HG03066 (cell line): ENCODE measurements around the gene ZP3.
A peak's percentile ranks its signal among the peaks of the same experiment; 100 is the strongest.
"Not testable (repeated sequence)": the region's sequence is repeated elsewhere in the genome, so short reads cannot be mapped to it uniquely, and the experiment has no call there.

Source experiments
- ATAC-seq: cut with Tn5 transposase; IDR thresholded peaks from one replicate; pipeline ENCODE4 v1.9.1; 2021; ENCODE audit warnings: low read depth; ENCODE audit not compliant: unreplicated experiment

ZP3 gene

GRCh38 chr7:76439120-76439888 lies 14.6 kb downstream of the ZP3 start:
- ATAC-seq: not testable (repeated sequence)

- not testable (repeated sequence) for ATAC-seq
Measured at GRCh38 chr7:76440404-76440803, 15.7 kb downstream of the ZP3 start.

GRCh38 chr7:76441792-76442191 lies 17.0 kb downstream of the ZP3 start:
- not testable (repeated sequence) for ATAC-seq

GRCh38 chr7:76442664-76443446 lies 18.1 kb downstream of the ZP3 start:
- not testable (repeated sequence) for ATAC-seq

- not testable (repeated sequence) for ATAC-seq
Measured at GRCh38 chr7:76443846-76444245, 19.1 kb downstream of the ZP3 start.

GRCh38 chr7:76445577-76446008 lies 20.8 kb downstream of the ZP3 start:
- peak; percentile 72 for ATAC-seq

GRCh38 chr7:76457017-76457416 lies 32.3 kb downstream of the ZP3 start:
- ATAC-seq: not testable (repeated sequence)

- not testable (repeated sequence) for ATAC-seq
Measured at GRCh38 chr7:76458504-76458903, 33.8 kb downstream of the ZP3 start.

- ATAC-seq: not testable (repeated sequence)
Measured at GRCh38 chr7:76460767-76461166, 36.0 kb downstream of the ZP3 start.

- peak; percentile 96 for ATAC-seq
Measured at GRCh38 chr7:76461464-76462101, 36.8 kb downstream of the ZP3 start, which contains the start of gene DTX2. Gene DTX2, plus strand, starts transcription at chr7:76461709. Its CDS starts 18,801 bp downstream, at chr7:76480510.

GRCh38 chr7:76462271-76462882 lies 37.6 kb downstream of the ZP3 start:
- ATAC-seq: not testable (repeated sequence)

- ATAC-seq: not testable (repeated sequence)
Measured at GRCh38 chr7:76464959-76465358, 40.2 kb downstream of the ZP3 start.

- ATAC-seq: not testable (repeated sequence)
Measured at GRCh38 chr7:76465950-76466349, 41.2 kb downstream of the ZP3 start.

- ATAC-seq: not testable (repeated sequence)
Measured at GRCh38 chr7:76467743-76468404, 43.1 kb downstream of the ZP3 start.

- ATAC-seq: not testable (repeated sequence)
Measured at GRCh38 chr7:76471556-76472221, 46.9 kb downstream of the ZP3 start.

GRCh38 chr7:76473097-76473496 lies 48.3 kb downstream of the ZP3 start:
- ATAC-seq: not testable (repeated sequence)

GRCh38 chr7:76476280-76476679 lies 51.5 kb downstream of the ZP3 start:
- ATAC-seq: not testable (repeated sequence)

GRCh38 chr7:76476742-76477474 lies 52.2 kb downstream of the ZP3 start:
- ATAC-seq: not testable (repeated sequence)

GRCh38 chr7:76479628-76480027 lies 54.9 kb downstream of the ZP3 start:
- not testable (repeated sequence) for ATAC-seq
